ENCODE results near the gene LTF. TPM values are rescaled to one million over a fixed set of nuclear protein-coding genes. Genes with fewer than 3 reads are reported as not detected.

LTF gene
- total and polyA plus RNA-seq, 4 donors, result 0.36 to 14.7 (median 1.4) TPM

- H3K9me3 ChIP-seq (ENCODE audit: control insufficient read depth in 4 of 4, low read length in 3 of 4), result no peaks in the 10 kb centered on the region
- DNase-seq (ENCODE audit: low spot score), result no peak
- H3K36me3 ChIP-seq (ENCODE audit: control insufficient read depth in 4 of 4, insufficient read depth in 3 of 4, low read depth in 1 of 4, low read length in 3 of 4), result no peaks in the 10 kb centered on the region
- 92% methylated on average over 9 of the region's 9 CpGs for WGBS
- TF ChIP-seq TAF1 (conservative IDR thresholded peaks at IDR 0.05), result no peak
- H3K27ac ChIP-seq (ENCODE audit: low read depth in 1 of 2, low read length in 2 of 2), result no peak overlapping the region
- H3K9ac ChIP-seq (ENCODE audit: low read depth in 1 of 2, low read length in 2 of 2), result no peak overlapping the region
- H3K4me1 ChIP-seq (ENCODE audit: control insufficient read depth in 4 of 4, insufficient read depth in 4 of 4, low read length in 3 of 4), result peaks cover 0 to 6% (median 3%) of the 10 kb centered on the region in 4 donors
- H3K4me3 ChIP-seq (ENCODE audit: low read depth in 1 of 3, low read length in 3 of 3), result no peak overlapping the region
- no peaks in the 10 kb centered on the region for H3K27me3 ChIP-seq (ENCODE audit: control insufficient read depth in 4 of 4, insufficient read depth in 4 of 4, low read length in 3 of 4)
Measured at GRCh38 chr3:46409739-46410489, 54.8 kb downstream of the LTF start.

- H3K36me3 ChIP-seq (ENCODE audit: control insufficient read depth in 4 of 4, insufficient read depth in 3 of 4, low read depth in 1 of 4, low read length in 3 of 4), result no peaks in the 10 kb centered on the region
- TF ChIP-seq EGR1 (IDR thresholded peaks at IDR 0.05; ENCODE audit: low read depth in 2 of 2), result no peak
- TF ChIP-seq REST (IDR thresholded peaks at IDR 0.05), result no peak
- TF ChIP-seq SP1 (IDR thresholded peaks at IDR 0.05), result no peak
- TF ChIP-seq RAD21 (IDR thresholded peaks at IDR 0.05), result no peak
- TF ChIP-seq TAF1 (conservative IDR thresholded peaks at IDR 0.05), result no peak
- no peak for TF ChIP-seq FOXA2 (IDR thresholded peaks at IDR 0.05)
- no peak for TF ChIP-seq JUND (IDR thresholded peaks at IDR 0.05)
- TF ChIP-seq ZBTB33 (IDR thresholded peaks at IDR 0.05), result no peak
- TF ChIP-seq HNF4G (IDR thresholded peaks at IDR 0.05), result no peak
- TF ChIP-seq HNF4A (conservative IDR thresholded peaks at IDR 0.05), result no peak
- TF ChIP-seq MAX (IDR thresholded peaks at IDR 0.05), result no peak
- TF ChIP-seq FOXA1 (IDR thresholded peaks at IDR 0.05), result no peak
- TF ChIP-seq CTCF (IDR thresholded peaks at IDR 0.05; ENCODE audit: low read depth, low read length, missing input control), result no peak
- no peak for TF ChIP-seq RXRA (IDR thresholded peaks at IDR 0.05)
- no peak for TF ChIP-seq YY1 (IDR thresholded peaks at IDR 0.05)
- 87% methylated on average over 7 of the region's 7 CpGs for WGBS
- no peaks in the 10 kb centered on the region for H3K27me3 ChIP-seq (ENCODE audit: control insufficient read depth in 4 of 4, insufficient read depth in 4 of 4, low read length in 3 of 4)
- no peak for DNase-seq (ENCODE audit: low spot score)
- no peaks in the 10 kb centered on the region for H3K9me3 ChIP-seq (ENCODE audit: control insufficient read depth in 4 of 4, low read length in 3 of 4)
- no peak overlapping the region for H3K27ac ChIP-seq (ENCODE audit: low read depth in 1 of 2, low read length in 2 of 2)
- no peak overlapping the region for H3K4me3 ChIP-seq (ENCODE audit: low read depth in 1 of 3, low read length in 3 of 3)
- H3K4me1 ChIP-seq (ENCODE audit: control insufficient read depth in 4 of 4, insufficient read depth in 4 of 4, low read length in 3 of 4), result peaks cover 0 to 9% (median 4%) of the 10 kb centered on the region in 4 donors
- H3K9ac ChIP-seq (ENCODE audit: low read depth in 1 of 2, low read length in 2 of 2), result no peak overlapping the region
Measured at GRCh38 chr3:46408853-46409252, 55.9 kb downstream of the LTF start.
